Measurements from ENCODE around the gene ABTB2.

DNA sequence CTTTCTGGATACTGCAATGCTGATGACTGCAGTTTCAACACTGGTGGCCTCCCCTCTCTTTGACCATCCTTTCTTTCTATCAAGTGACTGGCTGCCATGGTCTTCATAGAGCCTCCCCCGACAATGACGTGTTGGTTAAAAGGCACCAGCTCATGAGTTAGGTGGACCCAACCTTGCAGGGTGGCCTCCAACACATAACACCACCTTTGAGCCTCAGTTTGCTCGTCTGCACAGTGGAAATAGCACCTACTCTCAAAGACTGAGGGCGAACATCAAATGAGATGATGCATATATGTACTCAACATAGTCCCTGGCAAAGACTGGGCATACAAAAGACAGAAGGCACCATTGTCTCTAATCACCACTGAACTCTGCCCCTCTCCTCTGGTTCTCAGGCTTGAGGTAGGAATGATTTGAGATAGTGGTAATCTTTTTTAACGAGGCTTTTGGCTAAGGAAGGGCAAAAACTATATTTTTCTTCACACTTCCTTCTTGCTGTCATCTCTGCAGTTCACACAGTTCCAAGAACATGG lies 133.3 kb downstream of the ABTB2 start:
- TF ChIP-seq, protein P1, sequence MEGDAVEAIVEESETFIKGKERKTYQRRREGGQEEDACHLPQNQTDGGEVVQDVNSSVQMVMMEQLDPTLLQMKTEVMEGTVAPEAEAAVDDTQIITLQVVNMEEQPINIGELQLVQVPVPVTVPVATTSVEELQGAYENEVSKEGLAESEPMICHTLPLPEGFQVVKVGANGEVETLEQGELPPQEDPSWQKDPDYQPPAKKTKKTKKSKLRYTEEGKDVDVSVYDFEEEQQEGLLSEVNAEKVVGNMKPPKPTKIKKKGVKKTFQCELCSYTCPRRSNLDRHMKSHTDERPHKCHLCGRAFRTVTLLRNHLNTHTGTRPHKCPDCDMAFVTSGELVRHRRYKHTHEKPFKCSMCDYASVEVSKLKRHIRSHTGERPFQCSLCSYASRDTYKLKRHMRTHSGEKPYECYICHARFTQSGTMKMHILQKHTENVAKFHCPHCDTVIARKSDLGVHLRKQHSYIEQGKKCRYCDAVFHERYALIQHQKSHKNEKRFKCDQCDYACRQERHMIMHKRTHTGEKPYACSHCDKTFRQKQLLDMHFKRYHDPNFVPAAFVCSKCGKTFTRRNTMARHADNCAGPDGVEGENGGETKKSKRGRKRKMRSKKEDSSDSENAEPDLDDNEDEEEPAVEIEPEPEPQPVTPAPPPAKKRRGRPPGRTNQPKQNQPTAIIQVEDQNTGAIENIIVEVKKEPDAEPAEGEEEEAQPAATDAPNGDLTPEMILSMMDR (IDR thresholded peaks at IDR 0.05 in 2 of 3, conservative IDR thresholded peaks at IDR 0.05 in 1 of 3; ENCODE audit: control insufficient read depth in 2 of 3, extremely low read depth in 1 of 3, insufficient read depth in 1 of 3, low read depth in 3 of 3, low read length in 3 of 3) = no peak
- no peak for TF ChIP-seq TAF1 (IDR thresholded peaks at IDR 0.05; ENCODE audit: borderline replicate concordance, low read depth, low read length)
